GM12872 (cell line): ENCODE measurements around the gene PDZRN4.

ENCODE experiments used
- CTCF ChIP-seq: IDR thresholded peaks from 3 replicates; pipeline ENCODE4 v1.5.1; 2011; ENCODE audit warnings: low read depth, mild to moderate bottlenecking, low read length, moderate library complexity; ENCODE audit not compliant: insufficient read depth

PDZRN4 gene

GRCh38 chr12:41188058-41188840 lies at the start of gene PDZRN4:
Gene PDZRN4 (plus strand): TSS chr12:41188320.
- TF ChIP-seq CTCF = no peak

GRCh38 chr12:41140117-41140516 lies 48.0 kb upstream of the PDZRN4 start:
- no peak for TF ChIP-seq CTCF

GRCh38 chr12:41141104-41141503 lies 47.0 kb upstream of the PDZRN4 start:
- TF ChIP-seq CTCF = no peak

GRCh38 chr12:41142376-41142775 lies 45.7 kb upstream of the PDZRN4 start:
- no peak for TF ChIP-seq CTCF

- no peak for TF ChIP-seq CTCF
Observed at GRCh38 chr12:41151793-41152192, 36.3 kb upstream of the PDZRN4 start.

GRCh38 chr12:41162461-41162860 lies 25.7 kb upstream of the PDZRN4 start:
- TF ChIP-seq CTCF = no peak

GRCh38 chr12:41167701-41168100 lies 20.4 kb upstream of the PDZRN4 start:
- TF ChIP-seq CTCF = no peak
